NCI-H774 (cell line): ENCODE measurements around the gene MYO10.
"Not testable (repeated sequence)": the region's sequence is repeated elsewhere in the genome, so short reads cannot be mapped to it uniquely, and the experiment has no call there.

Source experiments
- DNase-seq: peaks from one replicate; lab custom pipeline; 2025; lab: John Stamatoyannopoulos, UW

Gene MYO10

DNA sequence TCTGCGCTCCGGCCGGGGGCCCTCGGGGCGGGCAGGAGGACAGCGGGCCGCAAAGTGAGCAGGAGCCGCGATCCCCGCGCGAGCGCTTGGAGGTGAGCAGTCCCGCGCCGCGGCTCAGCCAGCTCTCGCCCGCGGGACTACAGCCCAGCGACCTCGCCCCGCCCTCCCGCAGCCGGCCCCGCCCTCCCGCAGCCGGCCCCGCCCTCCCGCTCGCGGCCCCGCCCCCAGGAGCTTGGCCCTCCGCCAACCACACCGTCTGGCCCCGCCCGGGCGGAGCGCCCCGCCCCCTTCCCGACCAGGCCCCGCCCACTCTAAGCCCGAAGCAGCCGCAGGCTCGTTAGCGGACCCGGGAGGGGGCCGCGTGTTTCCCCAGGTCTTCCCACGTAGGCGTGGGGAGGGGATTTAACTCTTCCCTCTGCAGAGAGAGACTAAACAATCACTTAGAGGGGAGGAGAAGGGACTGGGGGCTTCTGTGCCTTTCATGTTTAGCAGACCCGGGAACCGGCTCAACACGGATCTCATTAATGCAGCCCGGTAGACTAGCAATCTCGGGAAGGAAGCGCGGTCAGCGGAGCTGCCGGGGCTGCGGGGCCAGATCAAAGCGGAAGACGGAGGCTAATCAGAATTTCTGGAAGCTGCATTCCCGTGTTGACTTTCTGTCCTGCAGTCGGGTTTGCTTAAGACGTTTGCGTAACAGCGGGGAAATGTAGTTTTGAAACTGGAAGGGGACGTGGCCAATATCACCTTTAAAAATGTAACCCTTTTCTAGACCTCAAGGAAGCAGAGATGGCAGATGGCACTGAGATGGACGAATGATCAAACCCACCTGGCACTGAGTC is at the start of gene MYO10:
Gene MYO10, minus strand, starts transcription at position 139 of the 839 bp plus-strand sequence. CDS start 480 bp downstream, outside the sequence.
- peak; percentile 91 for DNase-seq

DNA sequence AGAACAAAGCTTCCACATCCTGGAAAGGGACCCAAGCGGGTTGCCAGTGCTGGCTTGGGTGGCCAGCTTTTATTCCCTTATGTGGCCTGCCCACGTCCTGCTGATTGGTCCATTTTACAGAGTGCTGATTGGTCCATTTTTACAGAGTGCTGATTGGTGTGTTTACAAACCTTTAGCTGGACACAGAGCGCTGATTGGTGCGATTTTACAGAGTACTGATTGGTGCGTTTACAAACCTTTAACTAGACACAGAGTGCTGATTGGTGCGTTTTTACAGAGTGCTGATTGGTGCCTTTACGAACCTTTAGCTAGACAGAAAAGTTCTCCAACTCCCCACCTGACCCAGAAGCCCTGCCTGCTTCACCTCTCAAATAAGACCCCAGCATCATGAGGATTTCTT is 49.2 kb upstream of the MYO10 start:
- DNase-seq = not testable (repeated sequence)

- DNase-seq = no peak
These were observed 47.9 kb upstream of the MYO10 start for GRCh38 chr5:16983972-16984371.

DNA sequence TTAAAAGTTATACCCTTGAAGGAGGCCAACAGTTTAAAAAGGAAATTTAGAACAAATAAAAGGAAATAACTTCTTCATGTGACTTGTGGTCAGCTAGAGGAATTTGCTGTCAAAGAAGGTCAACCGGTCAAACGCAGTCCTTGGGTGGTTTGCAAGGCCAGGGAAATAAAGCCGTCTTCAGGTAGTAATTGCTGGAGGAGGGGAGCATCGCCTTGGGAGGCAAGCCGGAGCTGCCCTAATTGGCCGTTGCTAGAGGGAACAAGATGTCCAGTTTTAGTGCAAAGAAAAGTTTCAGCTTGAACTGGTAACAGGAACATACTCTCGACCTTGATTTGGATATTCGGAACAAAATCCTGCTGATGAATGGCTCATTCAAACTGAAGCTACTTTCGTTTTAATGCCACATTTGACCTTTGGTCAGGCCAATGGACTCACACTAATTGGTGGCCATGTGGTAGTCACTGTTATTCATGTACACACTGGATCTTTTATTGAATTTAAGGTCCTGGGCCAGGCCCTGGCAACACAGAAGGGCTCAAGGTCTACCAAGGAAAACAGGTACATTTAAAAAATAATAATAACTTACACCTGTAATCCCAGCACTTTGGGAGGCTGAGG is 47.0 kb upstream of the MYO10 start:
- no peak for DNase-seq

DNA sequence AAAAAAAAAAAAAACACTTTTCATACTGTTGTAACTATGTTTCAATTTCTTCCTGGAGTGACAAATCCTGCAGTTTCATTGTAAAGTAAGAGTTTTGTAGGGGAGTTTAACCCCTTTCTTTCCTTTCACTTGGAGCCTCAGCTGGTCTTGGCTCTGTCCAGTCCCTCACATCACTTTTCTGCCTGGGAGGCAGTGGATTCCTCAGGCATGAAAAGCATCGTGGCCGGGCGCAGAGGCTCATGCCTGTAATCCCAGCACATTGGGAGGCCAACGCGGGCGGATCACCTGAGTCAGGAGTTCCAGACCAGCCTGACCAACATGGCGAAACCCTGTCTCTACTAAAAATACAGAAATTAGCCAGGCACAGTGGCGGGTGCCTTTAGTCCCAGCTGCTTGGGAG is 45.6 kb upstream of the MYO10 start:
- DNase-seq = no peak

GRCh38 chr5:16980983-16981382 is 44.9 kb upstream of the MYO10 start:
- DNase-seq = no peak

DNA sequence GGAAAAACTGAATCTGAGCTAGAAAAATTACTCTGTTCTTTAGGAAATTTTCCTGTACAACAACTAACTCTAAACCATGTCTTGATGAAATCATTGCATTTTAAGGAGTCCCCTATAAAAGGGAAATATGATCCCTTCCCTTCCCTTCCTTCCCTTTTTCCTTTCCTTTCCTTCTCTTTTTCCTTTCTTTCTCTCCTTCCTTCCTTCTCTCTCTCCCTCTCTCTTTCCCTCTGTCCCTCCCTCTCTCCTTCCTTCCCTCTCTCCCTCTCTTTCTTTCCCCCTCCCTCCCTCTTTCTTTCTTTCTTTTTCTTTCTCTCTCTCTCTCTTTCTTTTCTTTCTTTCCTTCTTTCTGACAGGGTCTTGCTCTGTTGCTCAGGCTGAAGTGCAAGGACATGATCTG is 42.2 kb upstream of the MYO10 start:
- no peak for DNase-seq

- DNase-seq = no peak
These were observed 40.5 kb upstream of the MYO10 start for GRCh38 chr5:16976625-16977008.

DNA sequence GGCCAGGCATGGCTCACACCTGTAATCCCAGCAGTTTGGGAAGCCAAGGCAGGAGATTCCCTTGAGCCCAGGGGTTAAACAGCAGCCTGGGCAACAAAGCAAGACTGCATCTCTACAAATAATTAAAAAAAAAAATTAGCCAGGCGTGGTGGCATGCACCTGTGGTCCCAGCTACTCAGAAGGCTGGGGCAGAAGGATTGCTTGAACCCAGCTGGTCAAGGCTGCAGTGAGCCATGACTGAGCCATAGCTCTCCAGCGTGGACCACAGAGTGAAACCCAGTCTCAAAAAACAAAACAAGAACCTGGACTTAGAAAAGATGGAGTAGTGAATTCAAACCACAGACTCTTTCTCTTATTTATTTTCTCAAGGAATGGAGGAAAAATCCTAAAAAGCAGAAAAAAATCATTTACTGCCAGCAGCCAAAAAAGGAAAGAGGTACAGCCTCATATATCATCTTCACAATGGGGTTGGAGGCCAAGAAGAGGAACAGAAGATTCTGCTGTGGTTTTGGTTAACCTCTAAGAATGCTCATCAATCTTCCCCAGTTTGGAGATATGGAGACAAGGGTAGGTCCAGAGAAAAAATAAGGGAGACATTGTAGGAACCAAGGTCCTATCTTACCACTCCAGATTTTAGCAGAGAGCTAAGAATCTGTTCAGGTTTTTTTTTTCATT is 40.0 kb upstream of the MYO10 start:
- DNase-seq = no peak

DNA sequence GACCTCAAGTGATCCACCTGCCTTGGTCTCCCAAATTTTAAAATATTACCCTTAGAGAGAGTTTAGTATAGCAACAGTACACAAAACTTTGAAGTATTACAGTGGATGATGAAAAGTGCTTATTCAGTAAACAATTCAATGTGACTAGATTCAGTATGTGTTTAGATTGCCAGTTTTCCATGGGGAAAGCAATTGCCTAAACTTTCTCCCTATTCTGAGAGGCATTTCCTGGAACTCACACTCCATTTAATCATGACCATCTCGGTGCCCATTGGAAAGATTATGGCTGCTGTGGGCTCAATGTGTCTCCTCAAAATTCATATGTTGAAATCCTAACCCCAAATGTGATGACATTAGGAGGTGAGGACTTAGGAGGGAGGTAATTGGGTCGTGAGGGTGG is 38.9 kb upstream of the MYO10 start:
- no peak for DNase-seq

DNA sequence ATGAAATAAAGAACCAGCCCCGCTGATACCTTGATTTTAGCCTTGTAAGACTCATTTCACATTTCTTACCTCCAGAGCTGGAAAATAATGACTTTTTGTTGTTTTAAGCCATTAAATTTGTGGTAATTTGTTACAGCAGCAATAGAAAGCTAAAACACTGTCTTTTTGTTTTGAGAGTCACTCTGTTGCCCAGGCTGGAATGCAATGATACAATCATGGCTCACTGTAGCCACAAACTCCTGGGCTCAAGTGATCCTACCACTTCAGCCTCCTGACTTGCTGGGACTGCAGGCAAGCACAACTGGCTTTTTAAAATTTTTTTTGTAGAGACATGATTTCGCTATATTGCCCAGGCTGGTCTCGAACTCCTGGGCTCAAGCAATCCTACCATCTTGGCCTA is 34.7 kb upstream of the MYO10 start:
- no peak for DNase-seq

DNA sequence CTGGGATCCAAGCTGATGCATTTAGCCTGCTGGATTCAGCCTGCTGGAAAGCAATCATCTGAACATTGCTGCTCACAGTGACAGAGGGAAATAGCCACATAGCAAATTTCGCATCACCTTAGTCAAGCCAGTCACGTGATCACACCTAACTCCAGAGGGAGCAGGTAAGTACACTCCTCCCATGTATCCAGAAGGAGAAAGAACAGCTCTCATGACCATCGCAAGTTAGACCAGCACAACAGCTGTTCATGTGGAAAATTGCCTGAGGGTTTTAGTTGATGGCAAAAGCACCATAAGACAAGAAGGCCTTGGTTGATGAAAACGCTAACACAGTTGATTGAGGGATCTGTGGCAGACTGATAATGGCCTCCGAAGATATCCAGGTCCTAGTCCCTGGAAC is 34.2 kb upstream of the MYO10 start:
- no peak for DNase-seq

- DNase-seq = no peak
These were observed 29.5 kb upstream of the MYO10 start for GRCh38 chr5:16965581-16965980.

DNA sequence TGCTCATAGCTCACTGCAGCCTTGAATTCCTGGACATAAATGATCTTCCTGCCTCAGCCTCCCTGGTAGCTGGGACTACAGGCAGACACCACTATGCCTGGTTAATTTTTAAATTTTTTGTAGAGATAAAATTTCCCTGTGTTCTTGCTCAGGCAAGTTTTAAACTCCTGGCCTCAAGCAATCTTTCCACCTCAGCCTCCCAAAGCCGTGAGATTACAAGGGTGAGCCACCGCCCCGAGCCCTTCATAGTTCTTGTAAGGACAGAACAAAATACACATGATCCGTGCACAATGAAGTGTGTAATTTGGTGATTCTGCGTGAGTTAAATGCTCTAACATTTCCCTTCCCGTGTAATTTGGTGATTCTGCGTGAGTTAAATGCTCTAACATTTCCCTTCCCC is 27.7 kb upstream of the MYO10 start:
- no peak for DNase-seq

- DNase-seq = no peak
These were observed 25.0 kb upstream of the MYO10 start for GRCh38 chr5:16961131-16961530.

DNA sequence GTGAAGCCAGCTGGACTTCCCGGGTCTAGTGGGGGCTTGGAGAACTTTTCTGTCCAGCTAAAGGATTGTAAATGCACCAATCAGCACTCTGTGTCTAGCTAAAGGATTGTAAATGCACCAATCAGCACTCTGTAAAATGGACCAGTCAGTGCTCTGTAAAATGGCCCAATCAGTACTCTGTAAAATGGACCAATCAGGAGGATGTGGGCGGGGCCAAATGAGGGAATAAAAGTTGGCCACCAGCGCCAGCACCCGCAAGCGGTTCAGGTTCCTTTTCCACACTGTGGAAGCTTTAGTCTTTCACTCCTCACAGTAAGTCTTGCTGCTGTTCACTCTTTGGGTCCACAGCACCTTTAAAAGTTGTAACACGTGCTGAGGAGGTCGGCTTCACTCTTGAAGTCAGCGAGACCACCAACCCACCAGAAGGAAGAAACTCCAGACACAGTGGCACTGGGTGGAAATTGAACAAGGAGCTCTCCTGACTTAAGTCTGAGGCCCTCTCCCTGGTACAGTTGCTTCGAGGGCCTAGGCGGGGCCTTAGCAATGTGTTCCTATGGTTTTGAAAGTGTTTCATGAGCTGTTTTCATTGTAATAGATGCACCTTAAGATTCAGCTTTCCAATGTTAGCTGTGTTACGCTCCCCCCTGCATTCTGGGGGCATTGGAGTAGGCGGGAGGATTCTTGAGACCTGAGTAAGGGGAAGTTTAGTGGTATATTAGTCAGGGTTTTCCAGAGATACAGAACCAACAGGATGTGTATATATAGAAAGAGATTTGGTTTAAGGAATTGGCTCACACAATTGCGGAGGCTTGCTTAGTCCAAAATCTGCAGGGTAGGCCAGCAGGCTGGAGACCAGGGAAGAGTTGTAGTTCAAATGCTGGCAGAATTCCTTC is 21.5 kb upstream of the MYO10 start:
- no peak for DNase-seq

GRCh38 chr5:16953729-16954128 is 17.6 kb upstream of the MYO10 start:
- no peak for DNase-seq

GRCh38 chr5:16952968-16953671 is 17.0 kb upstream of the MYO10 start:
- no peak for DNase-seq

GRCh38 chr5:16946725-16947124 is 10.6 kb upstream of the MYO10 start:
- DNase-seq = no peak

DNA sequence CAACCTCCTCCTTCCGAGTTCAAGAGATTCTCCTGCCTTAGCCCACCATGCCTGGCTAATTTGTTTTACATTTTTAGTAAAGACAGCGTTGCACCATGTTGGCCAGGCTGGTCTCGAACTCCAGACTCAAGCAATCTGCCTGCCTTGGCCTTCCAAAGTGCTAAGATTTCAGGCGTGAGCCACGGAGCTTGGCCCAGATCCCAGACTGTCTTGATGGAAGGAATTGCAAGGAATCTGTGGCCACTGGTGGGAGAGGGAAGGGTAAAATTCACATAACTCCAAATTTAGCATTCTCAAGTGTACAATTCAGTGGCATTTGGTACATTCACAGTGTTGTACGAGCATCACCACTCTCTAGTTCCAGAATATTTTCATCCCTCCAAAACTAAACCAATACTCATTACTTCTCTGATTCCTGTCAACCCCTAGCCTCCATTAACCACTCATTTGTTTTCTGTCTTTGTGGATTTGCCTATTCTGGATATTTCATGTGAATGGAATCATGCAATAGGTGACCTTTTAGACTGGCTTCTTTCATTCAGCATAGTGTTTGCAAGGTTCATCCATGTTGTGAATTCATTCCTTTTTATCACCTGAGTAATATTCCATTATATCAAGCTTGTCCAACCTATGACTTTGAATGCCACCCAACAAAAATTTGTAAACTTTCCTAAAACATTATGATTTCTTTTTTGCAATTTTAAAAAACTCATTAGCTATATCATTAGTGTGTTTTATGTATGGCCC is 8.9 kb upstream of the MYO10 start:
- DNase-seq = no peak
